SHP77 treated with DMSO at 0.1 percent for 48 hours (cell line): Measurements from ENCODE around the gene HECTD4.
A peak's percentile ranks its signal among the peaks of the same experiment; 100 is the strongest.
"Not testable (repeated sequence)": the region's sequence is repeated elsewhere in the genome, so short reads cannot be mapped to it uniquely, and the experiment has no call there.

Experiments
- DNase-seq: peaks from one replicate; lab custom pipeline; 2025; lab: John Stamatoyannopoulos, UW

HECTD4 gene, protein sequence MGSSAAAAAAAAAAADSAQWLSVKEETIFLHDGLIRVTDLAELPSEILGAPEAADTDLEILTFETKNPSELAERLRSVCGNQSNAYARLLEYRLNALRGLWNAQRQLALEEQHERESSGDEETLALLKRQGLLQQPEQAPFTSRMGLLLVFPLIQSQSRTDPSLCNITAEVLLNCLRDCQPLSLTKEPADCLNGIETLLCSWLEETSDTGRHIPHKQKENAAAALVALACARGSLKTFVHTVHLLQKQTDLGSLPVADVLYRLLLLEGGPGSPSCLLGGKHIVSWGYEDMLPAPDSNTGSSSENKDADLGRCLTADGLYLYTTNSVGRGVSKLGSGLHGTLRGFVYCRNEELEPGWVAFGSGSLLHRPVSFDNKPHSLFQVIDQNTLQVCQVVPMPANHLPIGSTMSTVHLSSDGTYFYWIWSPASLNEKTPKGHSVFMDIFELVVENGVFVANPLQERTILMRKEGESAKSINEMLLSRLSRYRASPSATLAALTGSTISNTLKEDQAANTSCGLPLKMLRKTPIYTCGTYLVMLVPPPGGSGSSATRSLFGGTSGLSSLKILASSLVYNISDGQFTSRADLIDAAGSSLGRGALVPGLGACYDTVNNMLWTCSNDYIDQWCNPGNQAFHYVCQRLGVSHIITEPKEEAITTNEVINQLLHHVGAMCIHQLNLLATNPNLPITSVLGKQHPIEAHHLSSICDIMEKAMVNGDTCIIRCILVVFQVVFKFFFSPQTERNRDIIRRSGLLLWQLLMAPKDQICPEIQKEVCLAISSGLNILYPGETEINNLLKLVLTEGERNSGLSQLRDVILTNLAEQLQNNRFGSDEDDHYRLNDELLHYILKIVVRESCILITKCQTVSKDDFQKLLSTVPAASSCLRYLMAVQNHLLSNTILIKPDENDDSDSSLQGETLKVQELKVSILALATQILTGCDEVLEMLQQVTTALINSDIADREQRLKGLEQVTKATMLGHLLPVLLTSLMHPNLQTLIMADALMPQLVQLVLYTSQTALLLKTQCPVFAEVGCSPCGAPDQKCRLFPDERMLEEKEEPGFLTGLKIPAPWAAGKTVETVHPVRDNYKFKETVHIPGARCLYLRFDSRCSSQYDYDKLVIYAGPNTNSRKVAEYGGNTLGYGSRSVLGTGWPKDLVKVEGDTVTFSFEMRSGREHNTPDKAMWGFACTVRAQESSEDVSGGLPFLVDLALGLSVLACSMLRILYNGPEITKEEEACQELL (N-terminal part only)

DNA sequence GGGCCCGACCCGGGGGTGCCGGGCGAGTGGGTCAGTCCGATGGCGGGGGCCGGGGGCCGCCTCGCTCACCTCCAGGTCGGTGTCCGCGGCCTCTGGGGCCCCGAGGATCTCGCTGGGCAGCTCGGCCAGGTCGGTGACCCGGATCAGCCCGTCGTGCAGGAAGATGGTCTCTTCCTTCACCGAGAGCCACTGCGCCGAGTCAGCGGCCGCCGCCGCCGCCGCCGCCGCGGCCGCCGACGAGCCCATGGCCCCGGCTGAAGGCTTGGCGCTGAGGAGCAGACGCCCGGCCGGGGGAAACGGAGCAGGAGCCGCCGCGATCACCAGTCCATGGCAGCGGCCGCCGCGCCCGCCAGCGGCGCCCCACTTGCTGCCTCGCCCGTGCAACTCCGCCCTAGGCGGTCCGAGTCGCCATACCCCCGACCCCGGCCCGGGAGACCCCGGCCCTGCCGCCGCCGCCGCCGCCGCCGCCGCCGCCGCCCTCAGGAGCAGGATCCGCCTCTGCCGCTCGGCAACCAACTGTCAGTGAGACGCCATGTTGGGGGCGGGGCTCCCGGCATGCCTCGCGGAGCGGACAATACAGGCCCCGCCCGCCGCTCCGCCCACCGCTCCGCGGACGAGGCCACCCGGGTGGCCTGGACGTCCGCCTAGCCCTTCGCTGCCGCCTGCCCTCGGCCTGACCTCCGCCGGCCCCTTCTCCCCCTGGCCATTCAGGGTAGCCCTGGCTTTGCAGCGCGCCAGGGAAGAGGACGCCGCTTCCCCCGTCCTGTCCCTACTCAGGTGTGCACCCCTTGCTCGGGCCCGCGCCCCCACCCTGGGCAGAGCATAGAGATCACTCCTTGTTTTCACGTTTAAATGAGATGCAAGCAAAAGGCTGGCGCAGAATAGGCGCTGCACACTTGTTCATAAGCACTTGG, at the start of gene HECTD4:
HECTD4 (minus strand) TSS at position 549 of the 914 bp plus-strand sequence; CDS start at position 246, 303 bp downstream.
- DNase-seq: peak; percentile 86

- DNase-seq: no peak
Observed at GRCh38 chr12:112431965-112432364, 49.7 kb upstream of the HECTD4 start.

- DNase-seq: no peak
Observed at GRCh38 chr12:112430929-112431328, 48.7 kb upstream of the HECTD4 start.

GRCh38 chr12:112427760-112428159, 45.5 kb upstream of the HECTD4 start:
- no peak for DNase-seq

GRCh38 chr12:112425582-112426382, 43.6 kb upstream of the HECTD4 start:
- DNase-seq: no peak

GRCh38 chr12:112424126-112424525, 41.9 kb upstream of the HECTD4 start:
- no peak for DNase-seq

DNA sequence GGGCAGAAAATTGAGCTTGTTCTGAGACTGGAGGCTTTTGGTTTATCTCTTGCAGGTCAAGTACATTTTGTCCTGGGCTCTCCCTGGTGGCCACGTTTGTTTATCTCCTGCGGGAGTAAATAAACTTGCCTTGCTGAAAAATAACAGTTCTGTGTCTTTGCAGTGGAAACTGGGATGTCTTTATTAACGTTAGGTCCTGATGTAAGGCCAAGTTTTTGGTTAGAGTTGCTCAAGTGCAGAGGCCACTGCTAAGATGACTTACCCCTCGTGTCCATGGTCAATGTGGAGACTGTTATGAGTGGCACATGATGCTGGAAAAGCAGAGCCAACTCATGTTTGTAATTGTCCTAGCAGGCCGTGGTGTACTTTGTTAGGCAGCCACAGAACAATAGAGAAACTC, 40.3 kb upstream of the HECTD4 start:
- no peak for DNase-seq

DNA sequence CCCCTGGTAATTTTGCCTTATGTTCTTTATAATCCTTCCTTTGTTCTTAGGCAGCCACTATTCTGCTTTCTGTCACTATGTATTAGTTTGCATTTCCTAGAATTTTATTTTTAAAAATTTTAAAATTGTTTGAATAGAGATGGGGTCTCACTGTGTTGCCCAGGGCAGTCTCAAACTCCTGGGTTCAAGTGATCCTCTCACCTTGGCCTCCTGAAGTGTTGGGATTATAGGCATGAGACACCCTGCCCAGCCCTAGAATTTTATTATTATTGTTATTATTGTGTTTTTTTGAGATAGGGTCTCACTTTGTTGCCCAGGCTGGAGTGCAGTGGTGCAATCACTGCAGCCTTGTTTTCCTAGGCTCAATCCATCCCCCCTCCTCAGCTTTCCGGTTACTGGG, 39.1 kb upstream of the HECTD4 start:
- no peak for DNase-seq

DNA sequence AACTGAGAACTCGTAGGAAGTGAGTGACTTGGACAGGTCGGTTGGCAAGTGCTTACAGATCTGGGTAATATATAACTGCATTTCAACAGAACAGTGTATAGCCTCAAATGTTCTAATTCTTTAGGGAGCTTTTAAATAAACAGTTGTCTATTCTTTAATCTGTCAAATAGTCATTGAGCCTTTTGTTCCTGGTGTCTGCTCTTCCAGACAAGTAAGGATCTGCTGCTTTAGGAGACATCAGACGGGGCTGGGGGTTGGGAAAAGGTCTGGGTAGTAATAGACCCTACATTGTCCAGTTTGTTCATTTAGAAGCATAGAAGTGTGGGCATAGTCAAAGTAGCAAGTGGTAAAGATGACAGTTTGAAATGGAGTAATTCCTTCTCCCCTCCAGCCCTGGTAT, 38.5 kb upstream of the HECTD4 start:
- DNase-seq: no peak

GRCh38 chr12:112419297-112420133, 37.3 kb upstream of the HECTD4 start:
- no peak for DNase-seq

DNA sequence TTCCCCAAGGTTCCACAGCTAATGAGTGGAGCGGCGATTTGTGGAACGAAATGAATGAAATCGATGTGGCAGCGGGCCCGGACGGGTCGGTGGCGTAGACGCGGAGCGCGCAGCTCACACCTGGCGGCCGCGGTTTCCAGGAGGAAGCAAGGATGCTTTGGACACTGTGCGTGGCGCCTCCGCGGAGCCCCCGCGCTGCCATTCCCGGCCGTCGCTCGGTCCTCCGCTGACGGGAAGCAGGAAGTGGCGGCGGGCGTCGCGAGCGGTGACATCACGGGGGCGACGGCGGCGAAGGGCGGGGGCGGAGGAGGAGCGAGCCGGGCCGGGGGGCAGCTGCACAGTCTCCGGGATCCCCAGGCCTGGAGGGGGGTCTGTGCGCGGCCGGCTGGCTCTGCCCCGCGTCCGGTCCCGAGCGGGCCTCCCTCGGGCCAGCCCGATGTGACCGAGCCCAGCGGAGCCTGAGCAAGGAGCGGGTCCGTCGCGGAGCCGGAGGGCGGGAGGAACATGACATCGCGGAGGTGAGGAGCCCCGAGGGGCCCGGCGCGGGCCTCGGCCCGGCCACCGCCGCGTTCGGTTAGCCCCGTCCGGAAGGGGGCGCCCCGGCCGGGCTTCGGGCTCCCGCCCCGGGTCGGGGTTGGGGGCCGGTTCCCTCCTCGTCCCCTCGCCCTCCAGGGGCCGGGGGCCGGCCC, 36.5 kb upstream of the HECTD4 start, which contains the start of gene PTPN11:
PTPN11 (plus strand) TSS at position 340 of the 689 bp plus-strand sequence; CDS start at position 505, 165 bp downstream.
- peak; percentile 37 for DNase-seq

- DNase-seq: no peak
Observed at GRCh38 chr12:112418273-112418607, 36.0 kb upstream of the HECTD4 start.

- DNase-seq: not testable (repeated sequence)
Observed at GRCh38 chr12:112415457-112415856, 33.2 kb upstream of the HECTD4 start.

DNA sequence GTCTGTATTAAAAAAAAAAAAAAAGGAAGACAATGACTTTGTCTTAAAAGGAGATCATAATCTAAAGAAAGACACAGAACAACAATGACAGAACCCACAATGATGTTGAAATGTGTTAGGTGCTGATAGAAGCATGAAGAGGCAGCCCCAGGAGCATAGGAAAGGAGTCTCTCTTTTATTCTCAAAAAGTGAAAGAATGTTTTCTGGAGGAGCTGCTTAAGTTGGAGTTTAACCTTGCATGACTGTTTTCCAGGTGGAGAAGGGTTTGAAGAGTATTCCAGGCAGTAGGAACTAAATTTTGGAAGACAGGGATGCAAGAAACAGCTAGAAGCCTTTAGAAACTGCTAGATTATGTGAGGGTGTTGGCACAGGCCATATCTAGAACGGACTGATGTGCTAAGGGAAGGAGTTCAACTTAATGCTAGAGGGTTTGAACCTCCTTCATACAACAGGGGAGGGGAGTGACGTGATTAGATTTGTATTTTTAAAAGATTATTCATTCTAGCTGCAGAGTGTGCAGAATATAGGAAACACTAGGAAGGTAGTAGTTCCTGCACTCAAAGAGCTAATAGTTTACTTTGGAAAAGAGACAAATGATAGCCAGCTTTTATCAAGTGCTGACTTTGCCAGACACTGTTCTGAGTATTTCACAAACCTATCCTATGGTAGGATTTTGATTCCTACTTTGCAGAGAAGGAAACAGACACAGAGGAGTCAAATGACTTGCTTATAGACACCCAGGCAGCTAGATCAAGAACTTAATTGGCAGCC, 31.8 kb upstream of the HECTD4 start:
- no peak for DNase-seq

DNA sequence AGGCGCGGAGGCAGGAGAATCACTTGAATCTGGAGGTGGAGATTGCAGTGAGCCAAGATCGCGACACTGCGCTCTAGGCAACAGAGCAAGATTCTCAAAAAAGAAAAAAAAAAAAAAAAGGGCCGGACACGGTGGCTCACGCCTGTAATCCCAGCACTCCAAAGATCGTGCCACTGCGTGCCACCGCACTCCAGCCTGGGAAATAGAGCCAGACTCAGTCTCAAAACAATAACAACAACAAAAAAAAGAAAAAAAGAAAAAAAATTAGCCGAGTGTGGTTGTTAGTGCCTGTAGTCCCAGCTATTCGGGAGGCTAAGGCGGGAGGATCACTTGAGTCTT, 27.6 kb upstream of the HECTD4 start:
- no peak for DNase-seq

- DNase-seq: peak; percentile 95
Observed at GRCh38 chr12:112409064-112409905, 27.1 kb upstream of the HECTD4 start, which contains the start of gene RPL6. RPL6 (minus strand) TSS chr12:112409605; CDS start chr12:112408656, 949 bp downstream.

GRCh38 chr12:112408621-112409020, 26.4 kb upstream of the HECTD4 start:
- DNase-seq: no peak
